Measurements from ENCODE around the gene TRIM25. TPM values are rescaled to one million over a fixed set of nuclear protein-coding genes. Genes with fewer than 3 reads are reported as not detected.

TRIM25 gene
- total RNA-seq, 1 experiment from 2014 or later = 92.8 TPM

DNA sequence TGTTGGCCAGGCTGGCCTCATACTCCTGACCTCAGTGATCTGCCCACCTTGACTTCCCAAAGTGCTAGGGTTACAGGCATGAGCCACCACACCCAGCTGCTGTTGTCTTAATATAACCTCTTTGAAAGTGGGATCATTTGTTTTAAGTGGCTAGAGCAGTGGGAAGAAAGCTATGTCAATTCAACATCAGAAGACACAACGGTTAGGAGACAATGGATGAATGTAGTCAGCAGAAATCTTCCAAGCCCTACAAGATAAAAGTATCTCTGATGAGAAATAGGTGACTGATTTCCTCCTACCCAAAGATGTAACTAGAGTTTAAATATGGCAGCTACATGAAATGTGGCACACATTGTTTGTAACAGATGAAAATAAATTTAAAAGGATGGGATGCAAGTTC, 20.0 kb upstream of the TRIM25 start:
- intact Hi-C loops (cut with micrococcal nuclease; ENCODE audit: unreplicated experiment) = no loop called here
- BruUV-seq (replicated peaks) = no TSS peak
- Histone ChIP-seq H3K36me3 (ENCODE audit: low read depth) (peaks cover 29% of the 10 kb centered on the region), H4K20me1 (ENCODE audit: insufficient read depth) (no peaks in the 10 kb centered on the region), H3K9me3 (ENCODE audit: insufficient read depth, low read depth) (peaks cover 32% of the 10 kb centered on the region), H3K4me2 (no peak overlapping the region), H3F3A (ENCODE audit: insufficient read depth, low read depth) (peaks cover 13% of the 10 kb centered on the region; the same call in 1 of the 2 replicates), H3K27me3 (ENCODE audit: insufficient read depth, low read depth) (no peaks in the 10 kb centered on the region), H2AFZ (no peak overlapping the region), H3K4me3 (no peak overlapping the region), H3K4me1 (replicated peaks; ENCODE audit: insufficient read depth) (peaks cover 16% of the 10 kb centered on the region), H3K27ac (no peak overlapping the region), H3K79me2 (ENCODE audit: low read depth) (no peaks in the 10 kb centered on the region), H3K9me2 (ENCODE audit: insufficient read depth) (no peaks in the 10 kb centered on the region)
- ChIA-PET CTCF (no interaction called here), POLR2A (ENCODE audit: unreplicated experiment) (no interaction called here)
- TF ChIP-seq EZH2 (IDR thresholded peaks at IDR 0.05; ENCODE audit: low read depth) = no peak
- TF ChIP-seq, protein P1, sequence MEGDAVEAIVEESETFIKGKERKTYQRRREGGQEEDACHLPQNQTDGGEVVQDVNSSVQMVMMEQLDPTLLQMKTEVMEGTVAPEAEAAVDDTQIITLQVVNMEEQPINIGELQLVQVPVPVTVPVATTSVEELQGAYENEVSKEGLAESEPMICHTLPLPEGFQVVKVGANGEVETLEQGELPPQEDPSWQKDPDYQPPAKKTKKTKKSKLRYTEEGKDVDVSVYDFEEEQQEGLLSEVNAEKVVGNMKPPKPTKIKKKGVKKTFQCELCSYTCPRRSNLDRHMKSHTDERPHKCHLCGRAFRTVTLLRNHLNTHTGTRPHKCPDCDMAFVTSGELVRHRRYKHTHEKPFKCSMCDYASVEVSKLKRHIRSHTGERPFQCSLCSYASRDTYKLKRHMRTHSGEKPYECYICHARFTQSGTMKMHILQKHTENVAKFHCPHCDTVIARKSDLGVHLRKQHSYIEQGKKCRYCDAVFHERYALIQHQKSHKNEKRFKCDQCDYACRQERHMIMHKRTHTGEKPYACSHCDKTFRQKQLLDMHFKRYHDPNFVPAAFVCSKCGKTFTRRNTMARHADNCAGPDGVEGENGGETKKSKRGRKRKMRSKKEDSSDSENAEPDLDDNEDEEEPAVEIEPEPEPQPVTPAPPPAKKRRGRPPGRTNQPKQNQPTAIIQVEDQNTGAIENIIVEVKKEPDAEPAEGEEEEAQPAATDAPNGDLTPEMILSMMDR (conservative IDR thresholded peaks at IDR 0.05) = no peak
- no peak for DNase-seq

DNA sequence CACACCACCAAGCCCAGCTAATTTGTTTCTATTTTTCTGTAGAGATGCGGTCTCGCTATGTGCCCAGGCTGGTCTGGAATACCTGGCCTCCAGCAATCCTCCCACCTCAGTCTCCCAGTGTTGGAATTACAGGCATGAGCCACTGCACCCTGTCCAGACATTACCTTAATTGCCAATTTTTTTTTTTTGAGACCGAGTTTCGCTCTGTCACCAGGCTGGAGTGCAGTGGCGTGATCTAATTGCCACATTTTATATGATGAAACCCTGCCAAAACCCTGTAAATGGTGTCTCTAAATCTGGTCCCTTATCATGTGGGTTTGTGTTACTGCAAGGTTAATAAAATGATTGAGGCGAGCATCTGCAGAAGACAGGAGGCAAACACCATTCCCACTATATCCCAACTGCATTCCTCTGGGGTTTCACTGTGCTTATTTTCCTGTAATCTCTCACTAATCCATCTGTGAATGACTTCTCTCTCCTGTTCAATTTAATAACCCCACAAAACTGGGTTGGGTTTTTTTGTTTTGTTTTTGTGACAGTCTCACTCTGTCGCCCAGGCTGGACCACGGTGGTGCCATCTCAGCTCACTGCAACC, 19.4 kb upstream of the TRIM25 start:
- H3K4me2 ChIP-seq = no peak overlapping the region
- no peaks in the 10 kb centered on the region for H4K20me1 ChIP-seq (ENCODE audit: insufficient read depth)
- no peak overlapping the region for H3K27ac ChIP-seq
- DNase-seq = no peak
- no TSS peak for BruUV-seq (replicated peaks)
- ChIA-PET POLR2A (ENCODE audit: unreplicated experiment) (no interaction called here), CTCF (no interaction called here)
- H2AFZ ChIP-seq = no peak overlapping the region
- no peaks in the 10 kb centered on the region for H3K27me3 ChIP-seq (ENCODE audit: insufficient read depth, low read depth)
- H3K9me2 ChIP-seq (ENCODE audit: insufficient read depth) = no peaks in the 10 kb centered on the region
- peaks cover 9% of the 10 kb centered on the region; the same call in 1 of the 2 replicates for H3F3A ChIP-seq (ENCODE audit: insufficient read depth, low read depth)
- H3K4me1 ChIP-seq (replicated peaks; ENCODE audit: insufficient read depth) = peaks cover 10% of the 10 kb centered on the region
- H3K4me3 ChIP-seq = no peak overlapping the region
- H3K79me2 ChIP-seq (ENCODE audit: low read depth) = no peaks in the 10 kb centered on the region
- peaks cover 36% of the 10 kb centered on the region for H3K9me3 ChIP-seq (ENCODE audit: insufficient read depth, low read depth)
- TF ChIP-seq, protein P1 (conservative IDR thresholded peaks at IDR 0.05) = no peak
- no peak for TF ChIP-seq EZH2 (IDR thresholded peaks at IDR 0.05; ENCODE audit: low read depth)
- H3K36me3 ChIP-seq (ENCODE audit: low read depth) = peaks cover 23% of the 10 kb centered on the region
- intact Hi-C loops (cut with micrococcal nuclease; ENCODE audit: unreplicated experiment) = no loop called here

- H3K9me3 ChIP-seq (ENCODE audit: insufficient read depth, low read depth) = peaks cover 37% of the 10 kb centered on the region
- ChIA-PET CTCF (no interaction called here), POLR2A (ENCODE audit: unreplicated experiment) (no interaction called here)
- H3K79me2 ChIP-seq (ENCODE audit: low read depth) = no peaks in the 10 kb centered on the region
- no peaks in the 10 kb centered on the region for H3K4me1 ChIP-seq (replicated peaks; ENCODE audit: insufficient read depth)
- no peaks in the 10 kb centered on the region; the same call in 1 of the 2 replicates for H3K36me3 ChIP-seq (ENCODE audit: low read depth)
- no TSS peak for BruUV-seq (replicated peaks)
- no peaks in the 10 kb centered on the region for H3F3A ChIP-seq (ENCODE audit: insufficient read depth, low read depth)
- intact Hi-C loops (cut with micrococcal nuclease; ENCODE audit: unreplicated experiment) = no loop called here
- no peaks in the 10 kb centered on the region for H4K20me1 ChIP-seq (ENCODE audit: insufficient read depth)
- H3K9me2 ChIP-seq (ENCODE audit: insufficient read depth) = no peaks in the 10 kb centered on the region
- H3K27me3 ChIP-seq (ENCODE audit: insufficient read depth, low read depth) = no peaks in the 10 kb centered on the region
- no peak for DNase-seq
- TF ChIP-seq EZH2 (IDR thresholded peaks at IDR 0.05; ENCODE audit: low read depth) = no peak
- TF ChIP-seq, protein P1 (conservative IDR thresholded peaks at IDR 0.05) = no peak
- no peak overlapping the region for H3K27ac ChIP-seq
- H3K4me3 ChIP-seq = no peak overlapping the region
- no peak overlapping the region for H2AFZ ChIP-seq
- no peak overlapping the region for H3K4me2 ChIP-seq
These were observed 17.0 kb upstream of the TRIM25 start for GRCh38 chr17:56930739-56931337.
